ENCODE data around the gene SPATA21.
A peak's percentile ranks its signal among the peaks of the same experiment; 100 is the strongest.

Gene SPATA21

GRCh38 chr1:16421201-16421600 lies 16.0 kb downstream of the SPATA21 start:
- DNase-seq (ENCODE audit: low read depth) = no peak

- DNase-seq (ENCODE audit: low read depth) = peak; percentile 46
Observed at GRCh38 chr1:16420424-16421118, 16.7 kb downstream of the SPATA21 start.

GRCh38 chr1:16418823-16419425 lies 18.3 kb downstream of the SPATA21 start:
- no peak for DNase-seq (ENCODE audit: low read depth)

GRCh38 chr1:16413191-16413590 lies 24.0 kb downstream of the SPATA21 start:
- DNase-seq (ENCODE audit: low read depth) = no peak

- DNase-seq (ENCODE audit: low read depth) = no peak
Observed at GRCh38 chr1:16410803-16411202, 26.4 kb downstream of the SPATA21 start.

GRCh38 chr1:16409536-16410152 lies 27.6 kb downstream of the SPATA21 start:
- no peak for DNase-seq (ENCODE audit: low read depth)

GRCh38 chr1:16406868-16407267 lies 30.4 kb downstream of the SPATA21 start:
- no peak for DNase-seq (ENCODE audit: low read depth)

GRCh38 chr1:16405441-16405840 lies 31.8 kb downstream of the SPATA21 start:
- DNase-seq (ENCODE audit: low read depth) = no peak

GRCh38 chr1:16402742-16403141 lies 34.5 kb downstream of the SPATA21 start:
- no peak for DNase-seq (ENCODE audit: low read depth)

GRCh38 chr1:16398371-16398953 lies 38.8 kb downstream of the SPATA21 start:
- no peak for DNase-seq (ENCODE audit: low read depth)

- no peak for DNase-seq (ENCODE audit: low read depth)
Observed at GRCh38 chr1:16397120-16397519, 40.1 kb downstream of the SPATA21 start.

- DNase-seq (ENCODE audit: low read depth) = no peak
Observed at GRCh38 chr1:16396591-16396990, 40.6 kb downstream of the SPATA21 start.

GRCh38 chr1:16394977-16395376 lies 42.2 kb downstream of the SPATA21 start:
- no peak for DNase-seq (ENCODE audit: low read depth)

- no peak for DNase-seq (ENCODE audit: low read depth)
Observed at GRCh38 chr1:16393570-16394521, 43.4 kb downstream of the SPATA21 start.

- DNase-seq (ENCODE audit: low read depth) = no peak
Observed at GRCh38 chr1:16392740-16393569, 44.3 kb downstream of the SPATA21 start.

GRCh38 chr1:16391411-16391810 lies 45.8 kb downstream of the SPATA21 start:
- DNase-seq (ENCODE audit: low read depth) = no peak

- no peak for DNase-seq (ENCODE audit: low read depth)
Observed at GRCh38 chr1:16387201-16388188, 49.7 kb downstream of the SPATA21 start.

GRCh38 chr1:16386454-16387113 lies 50.6 kb downstream of the SPATA21 start:
- no peak for DNase-seq (ENCODE audit: low read depth)
